ENCODE measurements around the gene GPR158. TPM values are rescaled to one million over a fixed set of nuclear protein-coding genes. Genes with fewer than 3 reads are reported as not detected.

GPR158 gene
- total RNA-seq, 2 donors from 2014 or later: 0.09 to 0.29 TPM

- 67 to 91% methylated on average over 1 to 2 of the region's 2 CpGs for WGBS, 2 experiments (ENCODE audit: insufficient coverage in 1 of 2, insufficient read length in 1 of 2)
- no peak overlapping the region for H3K4me3 Mint-ChIP-seq
These were observed 476.7 kb downstream of the GPR158 start for GRCh38 chr10:25651534-25651933.

More at GRCh38 chr10:25651534-25651933, 476.7 kb downstream of the GPR158 start:
- no peak overlapping the region for H3K9ac ChIP-seq (ENCODE audit: extremely low read depth, low read length, poor library complexity, severe bottlenecking)
- Mint-ChIP-seq H3K27me3 (ENCODE audit: insufficient read depth) (no peaks in the 10 kb centered on the region), H3K4me1 (peaks cover 10% of the 10 kb centered on the region), H3K27ac (no peak overlapping the region), H3K36me3 (ENCODE audit: low read depth) (no peaks in the 10 kb centered on the region), H3K9me3 (no peaks in the 10 kb centered on the region)
- peaks cover 5% of the 10 kb centered on the region for H3K4me1 ChIP-seq (ENCODE audit: control insufficient read depth, insufficient read depth, low read length)
- TF ChIP-seq CTCF (conservative IDR thresholded peaks at IDR 0.05): no peak
- no peaks in the 10 kb centered on the region for H3K36me3 ChIP-seq (ENCODE audit: control insufficient read depth, insufficient read depth, low read length)
- H3K9me3 ChIP-seq (ENCODE audit: control insufficient read depth, low read length): no peaks in the 10 kb centered on the region
- H3K4me3 ChIP-seq (ENCODE audit: low read length): no peak overlapping the region
- no peak overlapping the region for H3K27ac ChIP-seq (ENCODE audit: low read depth, low read length)
- DNase-seq: no peak
- H3K27me3 ChIP-seq (ENCODE audit: control insufficient read depth, insufficient read depth, low read length, poor library complexity, severe bottlenecking): no peaks in the 10 kb centered on the region

Other genes with a start within 250 kb of the GPR158 start
- 10 to 100 TPM; 14.5 to 18.3 TPM for gene PRTFDC1, start 222.4 kb upstream of the GPR158 start, total RNA-seq
- gene ENKUR, start 158.8 kb upstream of the GPR158 start, total RNA-seq: not detected
- 1 to 10 TPM; 7.2 to 8.7 TPM for gene THNSL1, start 158.4 kb upstream of the GPR158 start, total RNA-seq